ENCODE data around the gene CD207.

DNA sequence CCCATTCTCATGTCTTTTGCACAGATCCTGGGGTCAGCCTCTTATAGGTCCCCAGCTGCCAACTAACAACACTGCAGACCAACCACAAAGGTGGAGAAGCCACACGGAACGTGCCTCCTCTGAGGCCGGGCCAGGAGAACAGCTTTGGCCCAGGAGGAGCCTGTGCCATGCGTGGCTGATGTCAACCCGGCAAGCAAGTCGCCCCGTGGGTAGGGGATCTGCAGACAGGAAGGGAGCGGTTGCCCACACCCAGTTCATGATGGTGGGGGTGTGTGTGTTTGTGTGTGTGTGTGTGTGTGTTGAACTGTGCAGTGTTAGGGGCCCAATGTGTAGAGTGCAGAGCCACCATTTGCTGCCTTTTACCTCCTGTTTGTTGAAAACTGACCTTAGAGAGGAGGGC is 12.8 kb downstream of the CD207 start:
- TF ChIP-seq, protein P1, sequence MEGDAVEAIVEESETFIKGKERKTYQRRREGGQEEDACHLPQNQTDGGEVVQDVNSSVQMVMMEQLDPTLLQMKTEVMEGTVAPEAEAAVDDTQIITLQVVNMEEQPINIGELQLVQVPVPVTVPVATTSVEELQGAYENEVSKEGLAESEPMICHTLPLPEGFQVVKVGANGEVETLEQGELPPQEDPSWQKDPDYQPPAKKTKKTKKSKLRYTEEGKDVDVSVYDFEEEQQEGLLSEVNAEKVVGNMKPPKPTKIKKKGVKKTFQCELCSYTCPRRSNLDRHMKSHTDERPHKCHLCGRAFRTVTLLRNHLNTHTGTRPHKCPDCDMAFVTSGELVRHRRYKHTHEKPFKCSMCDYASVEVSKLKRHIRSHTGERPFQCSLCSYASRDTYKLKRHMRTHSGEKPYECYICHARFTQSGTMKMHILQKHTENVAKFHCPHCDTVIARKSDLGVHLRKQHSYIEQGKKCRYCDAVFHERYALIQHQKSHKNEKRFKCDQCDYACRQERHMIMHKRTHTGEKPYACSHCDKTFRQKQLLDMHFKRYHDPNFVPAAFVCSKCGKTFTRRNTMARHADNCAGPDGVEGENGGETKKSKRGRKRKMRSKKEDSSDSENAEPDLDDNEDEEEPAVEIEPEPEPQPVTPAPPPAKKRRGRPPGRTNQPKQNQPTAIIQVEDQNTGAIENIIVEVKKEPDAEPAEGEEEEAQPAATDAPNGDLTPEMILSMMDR (IDR thresholded peaks at IDR 0.05), result no peak
- TF ChIP-seq POLR2AphosphoS5 (IDR thresholded peaks at IDR 0.05), result no peak

All from transverse colon (tissue), 4 donors.